ENCODE data around the gene CTAG1A. TPM values are rescaled to one million over a fixed set of nuclear protein-coding genes. Genes with fewer than 3 reads are reported as not detected.
"Not testable (repeated sequence)": the region's sequence is repeated elsewhere in the genome, so short reads cannot be mapped to it uniquely, and the experiment has no call there.

CTAG1A gene
- total RNA-seq, 1 experiment from 2014 or later = not detected

DNA sequence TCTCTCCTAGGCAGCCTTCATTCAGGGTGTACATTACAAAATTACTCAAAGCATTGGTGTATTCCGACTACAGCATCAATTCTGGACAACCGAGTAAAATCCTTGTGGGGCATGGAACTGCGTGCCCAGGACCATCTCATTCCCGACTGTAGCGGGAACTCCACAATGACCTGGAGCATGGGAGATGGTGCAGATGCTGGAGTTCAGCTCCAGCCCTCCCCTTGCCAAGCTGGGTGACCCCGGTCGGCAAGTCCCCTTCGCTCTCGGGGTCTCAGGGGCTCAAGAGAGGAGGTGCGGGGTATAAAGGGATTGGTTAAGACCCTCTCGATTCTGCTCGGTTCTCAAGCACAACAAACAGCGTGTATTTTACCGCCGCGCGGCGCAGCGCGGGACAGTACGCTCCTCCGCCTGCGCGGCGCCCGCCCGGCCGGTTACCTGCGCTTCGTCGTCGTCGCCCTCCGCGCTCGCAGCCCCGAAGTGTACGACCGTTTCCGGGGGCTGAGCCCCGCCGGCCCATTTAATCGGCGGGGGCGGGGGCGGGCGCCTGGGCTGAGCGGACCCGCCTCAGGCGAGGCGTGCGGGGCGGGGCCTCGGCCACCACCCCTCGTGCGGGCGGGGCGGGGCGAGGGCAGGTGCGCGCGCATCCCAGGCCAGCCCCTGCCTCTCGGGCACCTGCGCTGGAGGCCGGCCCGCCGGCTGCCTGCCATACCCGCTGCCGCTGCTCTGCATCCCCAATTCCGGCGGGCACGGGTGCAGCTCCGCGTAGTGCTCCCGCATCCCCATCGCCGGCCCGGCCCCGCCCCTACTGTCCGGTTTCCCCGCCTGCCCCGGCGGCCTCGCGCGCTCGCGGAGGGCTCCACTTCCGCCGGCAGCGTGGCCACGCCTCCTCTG, 38.3 kb upstream of the CTAG1A start, which contains the start of gene G6PD:
TSS of gene G6PD (minus strand) at position 493 of the 891 bp plus-strand sequence. CDS start 691 bp downstream, outside the sequence.
- TF ChIP-seq, protein P1, sequence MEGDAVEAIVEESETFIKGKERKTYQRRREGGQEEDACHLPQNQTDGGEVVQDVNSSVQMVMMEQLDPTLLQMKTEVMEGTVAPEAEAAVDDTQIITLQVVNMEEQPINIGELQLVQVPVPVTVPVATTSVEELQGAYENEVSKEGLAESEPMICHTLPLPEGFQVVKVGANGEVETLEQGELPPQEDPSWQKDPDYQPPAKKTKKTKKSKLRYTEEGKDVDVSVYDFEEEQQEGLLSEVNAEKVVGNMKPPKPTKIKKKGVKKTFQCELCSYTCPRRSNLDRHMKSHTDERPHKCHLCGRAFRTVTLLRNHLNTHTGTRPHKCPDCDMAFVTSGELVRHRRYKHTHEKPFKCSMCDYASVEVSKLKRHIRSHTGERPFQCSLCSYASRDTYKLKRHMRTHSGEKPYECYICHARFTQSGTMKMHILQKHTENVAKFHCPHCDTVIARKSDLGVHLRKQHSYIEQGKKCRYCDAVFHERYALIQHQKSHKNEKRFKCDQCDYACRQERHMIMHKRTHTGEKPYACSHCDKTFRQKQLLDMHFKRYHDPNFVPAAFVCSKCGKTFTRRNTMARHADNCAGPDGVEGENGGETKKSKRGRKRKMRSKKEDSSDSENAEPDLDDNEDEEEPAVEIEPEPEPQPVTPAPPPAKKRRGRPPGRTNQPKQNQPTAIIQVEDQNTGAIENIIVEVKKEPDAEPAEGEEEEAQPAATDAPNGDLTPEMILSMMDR (IDR thresholded peaks at IDR 0.05; ENCODE audit: unreplicated experiment) = no peak
- peaks cover 68% of the 10 kb centered on the region for H3K36me3 Mint-ChIP-seq (ENCODE audit: insufficient read depth, unreplicated experiment)
- intact Hi-C loops (cut with micrococcal nuclease; ENCODE audit: unreplicated experiment) = no loop called here
- peak within 1 kb of the TSS; percentile 90 for H3K4me3 Mint-ChIP-seq (ENCODE audit: low read depth, unreplicated experiment)
- TSS peak; percentile 60 for BruUV-seq (replicated peaks)
- peak; percentile 86 for DNase-seq
- CTCF ChIA-PET = interaction anchor here (0.6 kb wide), 1 partner anchor 463 kb away, joined by 8 read pairs; no protein-coding TSS in a partner anchor
- H3K27ac Mint-ChIP-seq (ENCODE audit: unreplicated experiment) = peak within 1 kb of the TSS; percentile 96
- H3K27me3 Mint-ChIP-seq (ENCODE audit: unreplicated experiment) = no peaks in the 10 kb centered on the region
- peaks cover 26% of the 10 kb centered on the region for H3K4me1 Mint-ChIP-seq (ENCODE audit: low read depth, unreplicated experiment)
- no peaks in the 10 kb centered on the region for H3K9me3 Mint-ChIP-seq (ENCODE audit: low read depth, unreplicated experiment)

DNA sequence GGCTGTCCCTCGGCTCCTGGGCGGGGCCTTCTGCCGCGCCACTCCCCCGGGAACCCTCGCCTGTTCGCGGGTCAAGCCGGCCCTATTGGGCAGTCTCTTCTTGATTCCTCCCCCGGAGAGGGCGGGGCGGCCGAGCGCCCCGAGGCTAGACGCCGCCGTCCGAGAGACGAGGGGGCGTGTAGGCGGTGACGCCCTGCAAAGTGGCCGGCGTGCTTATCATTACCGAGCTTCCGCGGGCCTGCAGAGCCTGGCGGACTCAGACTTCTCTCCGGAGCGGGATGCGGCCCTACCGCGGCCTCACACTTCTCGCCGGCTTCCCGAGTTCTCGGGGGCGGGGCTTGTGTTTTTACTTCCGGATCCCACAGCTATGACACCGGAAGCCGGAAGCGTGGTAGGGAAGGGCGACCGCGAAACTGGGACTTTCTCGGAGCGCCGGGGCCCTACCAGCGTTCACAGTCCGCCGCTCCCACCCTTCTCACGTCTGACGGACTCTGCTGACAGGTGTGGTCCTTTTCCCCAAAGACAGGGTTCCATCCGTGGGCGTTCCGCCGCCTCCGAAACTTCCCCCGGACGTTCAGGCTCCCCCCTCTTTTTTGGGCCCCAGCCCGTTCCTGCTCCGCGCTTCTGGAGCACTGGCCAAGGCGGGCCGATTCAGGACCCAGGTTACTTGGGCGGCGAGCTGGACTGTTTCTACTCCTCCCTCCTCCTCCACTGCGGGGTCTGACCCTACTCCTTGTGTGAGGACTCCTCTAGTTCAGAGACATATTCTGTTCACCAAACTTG, 37.5 kb upstream of the CTAG1A start, which contains the start of gene IKBKG:
TSS of gene IKBKG (plus strand) at position 376 of the 783 bp plus-strand sequence. CDS start 4,383 bp downstream, outside the sequence.
- H3K27me3 Mint-ChIP-seq (ENCODE audit: unreplicated experiment) = no peaks in the 10 kb centered on the region
- H3K27ac Mint-ChIP-seq (ENCODE audit: unreplicated experiment) = peak within 1 kb of the TSS; percentile 96
- TF ChIP-seq, protein P1 (IDR thresholded peaks at IDR 0.05; ENCODE audit: unreplicated experiment) = no peak
- peaks cover 22% of the 10 kb centered on the region for H3K4me1 Mint-ChIP-seq (ENCODE audit: low read depth, unreplicated experiment)
- peaks cover 60% of the 10 kb centered on the region for H3K36me3 Mint-ChIP-seq (ENCODE audit: insufficient read depth, unreplicated experiment)
- CTCF ChIA-PET = no interaction called here
- BruUV-seq (replicated peaks) = TSS peak; percentile 51
- intact Hi-C loops (cut with micrococcal nuclease; ENCODE audit: unreplicated experiment) = no loop called here
- DNase-seq = peak; percentile 93
- peak within 1 kb of the TSS; percentile 90 for H3K4me3 Mint-ChIP-seq (ENCODE audit: low read depth, unreplicated experiment)
- no peaks in the 10 kb centered on the region for H3K9me3 Mint-ChIP-seq (ENCODE audit: low read depth, unreplicated experiment)

DNA sequence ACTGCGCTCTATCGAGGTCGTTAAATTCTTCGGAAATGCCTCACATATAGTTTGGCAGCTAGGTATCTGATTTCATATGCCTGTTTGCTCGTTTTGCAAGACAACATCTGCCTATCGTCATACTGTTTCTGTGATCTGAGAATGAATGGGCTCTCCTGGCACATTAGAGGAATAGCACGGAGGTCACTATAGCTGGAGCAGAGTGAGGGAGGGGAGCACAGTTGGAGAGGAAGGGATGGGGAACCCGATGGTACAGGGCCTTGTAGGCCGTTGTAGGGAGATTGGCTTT, 37.0 kb upstream of the CTAG1A start:
- Mint-ChIP-seq H3K27ac (ENCODE audit: unreplicated experiment) (peak overlapping the region; percentile 96), H3K4me1 (ENCODE audit: low read depth, unreplicated experiment) (peaks cover 17% of the 10 kb centered on the region), H3K9me3 (ENCODE audit: low read depth, unreplicated experiment) (no peaks in the 10 kb centered on the region), H3K27me3 (ENCODE audit: unreplicated experiment) (no peaks in the 10 kb centered on the region), H3K36me3 (ENCODE audit: insufficient read depth, unreplicated experiment) (peaks cover 55% of the 10 kb centered on the region), H3K4me3 (ENCODE audit: low read depth, unreplicated experiment) (peak overlapping the region; percentile 90)
- CTCF ChIA-PET = no interaction called here
- TF ChIP-seq, protein P1 (IDR thresholded peaks at IDR 0.05; ENCODE audit: unreplicated experiment) = no peak
- BruUV-seq (replicated peaks) = no TSS peak
- intact Hi-C loops (cut with micrococcal nuclease; ENCODE audit: unreplicated experiment) = no loop called here
- no peak for DNase-seq

DNA sequence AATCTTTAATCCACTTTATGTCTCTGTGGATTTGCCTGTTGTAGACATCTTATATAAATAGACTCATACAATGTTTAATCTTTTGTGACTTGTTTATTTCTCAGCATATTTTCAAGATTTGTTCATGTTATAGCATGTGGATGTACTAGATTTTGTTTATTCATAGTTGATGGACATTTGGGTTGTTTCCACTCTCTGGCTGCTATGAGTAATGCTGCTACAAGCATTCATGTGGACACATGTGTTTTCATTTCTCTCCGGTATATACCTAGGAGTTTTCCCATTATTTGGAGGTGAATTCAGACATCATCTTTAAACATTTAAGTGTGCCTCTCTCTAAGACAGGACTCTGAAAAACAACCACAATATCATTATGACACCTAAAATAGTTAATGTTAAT, 35.2 kb upstream of the CTAG1A start:
- CTCF ChIA-PET = no interaction called here
- H3K27me3 Mint-ChIP-seq (ENCODE audit: unreplicated experiment) = no peaks in the 10 kb centered on the region
- BruUV-seq (replicated peaks) = no TSS peak
- H3K27ac Mint-ChIP-seq (ENCODE audit: unreplicated experiment) = no peak overlapping the region
- H3K4me1 Mint-ChIP-seq (ENCODE audit: low read depth, unreplicated experiment) = peaks cover 14% of the 10 kb centered on the region
- H3K9me3 Mint-ChIP-seq (ENCODE audit: low read depth, unreplicated experiment) = no peaks in the 10 kb centered on the region
- TF ChIP-seq, protein P1 (IDR thresholded peaks at IDR 0.05; ENCODE audit: unreplicated experiment) = no peak
- DNase-seq = no peak
- H3K36me3 Mint-ChIP-seq (ENCODE audit: insufficient read depth, unreplicated experiment) = peaks cover 60% of the 10 kb centered on the region
- peak overlapping the region; percentile 39 for H3K4me3 Mint-ChIP-seq (ENCODE audit: low read depth, unreplicated experiment)
- intact Hi-C loops (cut with micrococcal nuclease; ENCODE audit: unreplicated experiment) = no loop called here

DNA sequence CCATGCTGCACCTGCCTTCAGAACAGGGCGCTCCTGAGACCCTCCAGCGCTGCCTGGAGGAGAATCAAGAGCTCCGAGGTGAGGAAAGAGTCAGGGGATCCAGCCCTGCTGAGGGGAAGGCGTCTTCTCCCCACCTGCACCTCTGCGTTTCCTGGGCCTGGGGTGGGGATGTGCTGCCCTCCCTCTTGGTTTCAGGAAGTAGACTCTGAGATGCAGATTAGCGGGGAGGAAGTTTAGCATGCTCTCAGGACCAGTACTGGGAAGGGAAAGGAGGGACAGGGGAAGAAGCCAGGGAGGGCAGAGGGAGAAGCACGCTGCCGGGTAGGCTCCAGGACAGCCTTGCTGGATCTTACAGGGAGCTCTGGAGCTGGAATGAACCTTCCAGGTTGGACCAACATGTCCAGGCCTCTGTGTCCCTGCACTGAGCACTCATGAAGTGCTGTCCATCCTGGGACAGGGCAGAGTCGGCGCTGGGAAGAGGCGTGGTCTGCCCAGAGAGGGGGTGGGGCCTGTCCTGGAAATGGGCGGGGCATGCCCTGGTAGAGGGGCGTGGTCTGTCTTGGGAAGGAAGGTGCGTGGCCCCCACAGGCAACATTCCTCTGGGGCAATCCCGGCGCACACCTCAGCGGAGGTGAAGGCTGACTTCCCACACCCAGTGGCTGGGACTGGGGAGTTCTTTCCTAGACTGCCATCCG, 32.7 kb upstream of the CTAG1A start:
- Mint-ChIP-seq H3K36me3 (ENCODE audit: insufficient read depth, unreplicated experiment) (peaks cover 35% of the 10 kb centered on the region), H3K4me1 (ENCODE audit: low read depth, unreplicated experiment) (peaks cover 14% of the 10 kb centered on the region)
- BruUV-seq (replicated peaks); CTCF ChIA-PET; H3K27me3 Mint-ChIP-seq (ENCODE audit: unreplicated experiment); DNase-seq; intact Hi-C loops (cut with micrococcal nuclease; ENCODE audit: unreplicated experiment); H3K4me3 Mint-ChIP-seq (ENCODE audit: low read depth, unreplicated experiment); H3K9me3 Mint-ChIP-seq (ENCODE audit: low read depth, unreplicated experiment); H3K27ac Mint-ChIP-seq (ENCODE audit: unreplicated experiment): not testable (repeated sequence)

DNA sequence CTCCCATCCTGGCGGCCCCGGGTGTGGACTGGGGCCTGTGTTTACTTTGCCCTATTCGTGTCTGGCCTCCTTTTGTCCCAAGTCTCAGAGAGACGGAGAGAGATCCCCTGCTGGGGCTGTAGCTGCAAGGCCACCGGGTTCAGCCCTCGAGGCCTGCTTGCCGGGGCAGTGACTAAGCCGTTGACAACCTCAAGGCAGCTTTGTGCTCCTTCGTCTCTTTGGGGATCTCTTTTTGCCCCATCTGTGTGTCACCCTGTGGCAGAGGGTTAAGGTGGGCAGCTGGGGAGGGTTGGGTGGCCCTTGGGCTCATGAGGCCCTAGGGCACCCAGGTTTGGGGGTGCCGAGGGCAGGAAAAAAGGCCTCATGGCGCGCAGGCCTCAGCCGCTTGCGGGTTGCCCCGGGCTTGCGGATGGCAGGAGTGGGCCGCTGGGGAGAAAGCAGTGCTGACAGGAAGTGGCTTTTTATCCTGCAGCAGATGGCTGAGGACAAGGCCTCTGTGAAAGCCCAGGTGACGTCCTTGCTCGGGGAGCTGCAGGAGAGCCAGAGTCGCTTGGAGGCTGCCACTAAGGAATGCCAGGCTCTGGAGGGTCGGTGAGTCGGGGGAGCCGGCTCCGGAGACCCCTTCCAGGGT, 26.8 kb upstream of the CTAG1A start:
- H3K27me3 Mint-ChIP-seq (ENCODE audit: unreplicated experiment); H3K27ac Mint-ChIP-seq (ENCODE audit: unreplicated experiment); H3K4me1 Mint-ChIP-seq (ENCODE audit: low read depth, unreplicated experiment); H3K36me3 Mint-ChIP-seq (ENCODE audit: insufficient read depth, unreplicated experiment); intact Hi-C loops (cut with micrococcal nuclease; ENCODE audit: unreplicated experiment); BruUV-seq (replicated peaks); CTCF ChIA-PET; H3K4me3 Mint-ChIP-seq (ENCODE audit: low read depth, unreplicated experiment); H3K9me3 Mint-ChIP-seq (ENCODE audit: low read depth, unreplicated experiment); DNase-seq: not testable (repeated sequence)

Data from Calu3 (cell line).